ENCODE data around the gene BLNK. TPM values are rescaled to one million over a fixed set of nuclear protein-coding genes. Genes with fewer than 3 reads are reported as not detected.

The BLNK gene
- total RNA-seq, 1 experiment from 2014 or later, result 7.5 TPM

- intact Hi-C loops (cut with micrococcal nuclease; ENCODE audit: unreplicated experiment), result no loop called here
- H3K4me3 Mint-ChIP-seq (ENCODE audit: low read depth, unreplicated experiment), result no peak overlapping the region
- H3K36me3 Mint-ChIP-seq (ENCODE audit: insufficient read depth, unreplicated experiment), result no peaks in the 10 kb centered on the region
- no TSS peak for BruUV-seq (replicated peaks)
- no peaks in the 10 kb centered on the region for H3K9me3 Mint-ChIP-seq (ENCODE audit: low read depth, unreplicated experiment)
- no peak for TF ChIP-seq CTCF (IDR thresholded peaks at IDR 0.05; ENCODE audit: unreplicated experiment)
- H3K27ac Mint-ChIP-seq (ENCODE audit: unreplicated experiment), result no peak overlapping the region
- no peak for DNase-seq
- no peaks in the 10 kb centered on the region for H3K27me3 Mint-ChIP-seq (ENCODE audit: unreplicated experiment)
- H3K4me1 Mint-ChIP-seq (ENCODE audit: low read depth, unreplicated experiment), result no peaks in the 10 kb centered on the region
- CTCF ChIA-PET, result no interaction called here
Observed at GRCh38 chr10:96170230-96170629, 101.1 kb downstream of the BLNK start.

- H3K4me3 Mint-ChIP-seq (ENCODE audit: low read depth, unreplicated experiment), result no peak overlapping the region
- no peak overlapping the region for H3K27ac Mint-ChIP-seq (ENCODE audit: unreplicated experiment)
- H3K27me3 Mint-ChIP-seq (ENCODE audit: unreplicated experiment), result no peaks in the 10 kb centered on the region
- no TSS peak for BruUV-seq (replicated peaks)
- no peaks in the 10 kb centered on the region for H3K9me3 Mint-ChIP-seq (ENCODE audit: low read depth, unreplicated experiment)
- TF ChIP-seq CTCF (IDR thresholded peaks at IDR 0.05; ENCODE audit: unreplicated experiment), result no peak
- DNase-seq, result no peak
- CTCF ChIA-PET, result no interaction called here
- intact Hi-C loops (cut with micrococcal nuclease; ENCODE audit: unreplicated experiment), result no loop called here
- H3K36me3 Mint-ChIP-seq (ENCODE audit: insufficient read depth, unreplicated experiment), result no peaks in the 10 kb centered on the region
- H3K4me1 Mint-ChIP-seq (ENCODE audit: low read depth, unreplicated experiment), result no peaks in the 10 kb centered on the region
Observed at GRCh38 chr10:96168546-96168945, 102.8 kb downstream of the BLNK start.

- no peak overlapping the region for H3K27ac Mint-ChIP-seq (ENCODE audit: unreplicated experiment)
- H3K4me1 Mint-ChIP-seq (ENCODE audit: low read depth, unreplicated experiment), result no peaks in the 10 kb centered on the region
- CTCF ChIA-PET, result no interaction called here
- no peak for DNase-seq
- no peaks in the 10 kb centered on the region for H3K36me3 Mint-ChIP-seq (ENCODE audit: insufficient read depth, unreplicated experiment)
- no peak for TF ChIP-seq CTCF (IDR thresholded peaks at IDR 0.05; ENCODE audit: unreplicated experiment)
- BruUV-seq (replicated peaks), result no TSS peak
- H3K9me3 Mint-ChIP-seq (ENCODE audit: low read depth, unreplicated experiment), result no peaks in the 10 kb centered on the region
- no peak overlapping the region for H3K4me3 Mint-ChIP-seq (ENCODE audit: low read depth, unreplicated experiment)
- H3K27me3 Mint-ChIP-seq (ENCODE audit: unreplicated experiment), result no peaks in the 10 kb centered on the region
- intact Hi-C loops (cut with micrococcal nuclease; ENCODE audit: unreplicated experiment), result no loop called here
Observed at GRCh38 chr10:96165726-96166125, 105.6 kb downstream of the BLNK start.

- intact Hi-C loops (cut with micrococcal nuclease; ENCODE audit: unreplicated experiment), result no loop called here
Observed at GRCh38 chr10:96153070-96153469, 118.3 kb downstream of the BLNK start.

More at GRCh38 chr10:96153070-96153469, 118.3 kb downstream of the BLNK start:
- no peaks in the 10 kb centered on the region for H3K4me1 Mint-ChIP-seq (ENCODE audit: low read depth, unreplicated experiment)
- CTCF ChIA-PET, result no interaction called here
- no TSS peak for BruUV-seq (replicated peaks)
- H3K27ac Mint-ChIP-seq (ENCODE audit: unreplicated experiment), result no peak overlapping the region
- no peaks in the 10 kb centered on the region for H3K27me3 Mint-ChIP-seq (ENCODE audit: unreplicated experiment)
- no peak for DNase-seq
- H3K36me3 Mint-ChIP-seq (ENCODE audit: insufficient read depth, unreplicated experiment), result peaks cover 8% of the 10 kb centered on the region
- TF ChIP-seq CTCF (IDR thresholded peaks at IDR 0.05; ENCODE audit: unreplicated experiment), result no peak
- no peaks in the 10 kb centered on the region for H3K9me3 Mint-ChIP-seq (ENCODE audit: low read depth, unreplicated experiment)
- H3K4me3 Mint-ChIP-seq (ENCODE audit: low read depth, unreplicated experiment), result no peak overlapping the region

Measured in Calu3 (cell line).